Progenitor cell of endocrine pancreas (in vitro differentiated cells): ENCODE data around the gene PDS5B. TPM values are rescaled to one million over a fixed set of nuclear protein-coding genes. Genes with fewer than 3 reads are reported as not detected.
"Not testable (repeated sequence)": the region's sequence is repeated elsewhere in the genome, so short reads cannot be mapped to it uniquely, and the experiment has no call there.

Experiments used
- DNase-seq: peaks from one replicate; pipeline ENCODE4 v3.0.0; 2021; ENCODE audit warnings: low spot score; ENCODE audit not compliant: unreplicated experiment
- H3K27ac Mint-ChIP-seq: 2 replicates; pipeline ENCODE4 v1.8.0; 2021; ENCODE audit warnings: mild to moderate bottlenecking, moderate library complexity, mixed read lengths
- H3K27me3 Mint-ChIP-seq: 2 replicates; pipeline ENCODE4 v1.8.0; 2021; ENCODE audit warnings: mixed read lengths
- H3K36me3 Mint-ChIP-seq: 2 replicates; pipeline ENCODE4 v1.8.0; 2022; ENCODE audit warnings: mixed read lengths; ENCODE audit not compliant: insufficient read depth
- H3K4me1 Mint-ChIP-seq: 2 replicates; pipeline ENCODE4 v1.8.0; 2021; ENCODE audit warnings: low read depth, mixed read lengths
- H3K4me3 Mint-ChIP-seq: 2 replicates; pipeline ENCODE4 v1.8.0; 2021; ENCODE audit warnings: low read depth, mild to moderate bottlenecking, moderate library complexity, mixed read lengths
- H3K9me3 Mint-ChIP-seq: 2 replicates; pipeline ENCODE4 v1.8.0; 2021; ENCODE audit warnings: low read depth, mixed read lengths
- total RNA-seq: library from RNA; stranded (reverse); gene quantifications from 2 replicates; pipeline ENCODE4 v1.2.1, GENCODE V29; 2021
- TF ChIP-seq, protein P1 (sequence below): fragments of 200-600 bp; sonication (generic); IDR thresholded peaks from one replicate; pipeline ENCODE4 v1.5.0; 2021; ENCODE audit warnings: antibody characterized with exemption, mild to moderate bottlenecking; ENCODE audit not compliant: unreplicated experiment

The PDS5B gene
- total RNA-seq, 1 donor from 2014 or later: 64.4 TPM

DNA sequence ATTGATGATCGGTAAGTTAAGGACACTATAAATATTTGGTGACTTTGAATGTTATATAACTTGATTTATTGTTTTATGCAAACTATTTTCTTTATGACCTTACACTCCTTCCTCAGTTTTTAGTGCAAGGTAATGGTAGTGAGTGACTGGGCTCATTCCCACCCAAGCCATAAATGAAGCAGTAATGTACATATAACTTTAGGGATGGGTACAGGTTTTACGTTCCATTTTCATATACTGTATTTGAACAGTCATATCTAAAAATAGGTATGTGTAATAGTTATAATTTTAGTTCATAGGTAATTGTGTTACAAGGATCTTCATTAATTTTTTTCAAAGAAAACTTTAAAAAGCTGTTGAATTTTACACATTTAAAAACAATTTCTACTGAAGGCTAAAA, 101.0 kb downstream of the PDS5B start:
- no peak overlapping the region for H3K4me3 Mint-ChIP-seq
- peaks cover 13% of the 10 kb centered on the region for H3K36me3 Mint-ChIP-seq
- no peak for DNase-seq
- H3K27ac Mint-ChIP-seq: no peak overlapping the region
- peaks cover 3% of the 10 kb centered on the region for H3K4me1 Mint-ChIP-seq
- H3K9me3 Mint-ChIP-seq: no peaks in the 10 kb centered on the region
- H3K27me3 Mint-ChIP-seq: no peaks in the 10 kb centered on the region
- TF ChIP-seq, protein P1, sequence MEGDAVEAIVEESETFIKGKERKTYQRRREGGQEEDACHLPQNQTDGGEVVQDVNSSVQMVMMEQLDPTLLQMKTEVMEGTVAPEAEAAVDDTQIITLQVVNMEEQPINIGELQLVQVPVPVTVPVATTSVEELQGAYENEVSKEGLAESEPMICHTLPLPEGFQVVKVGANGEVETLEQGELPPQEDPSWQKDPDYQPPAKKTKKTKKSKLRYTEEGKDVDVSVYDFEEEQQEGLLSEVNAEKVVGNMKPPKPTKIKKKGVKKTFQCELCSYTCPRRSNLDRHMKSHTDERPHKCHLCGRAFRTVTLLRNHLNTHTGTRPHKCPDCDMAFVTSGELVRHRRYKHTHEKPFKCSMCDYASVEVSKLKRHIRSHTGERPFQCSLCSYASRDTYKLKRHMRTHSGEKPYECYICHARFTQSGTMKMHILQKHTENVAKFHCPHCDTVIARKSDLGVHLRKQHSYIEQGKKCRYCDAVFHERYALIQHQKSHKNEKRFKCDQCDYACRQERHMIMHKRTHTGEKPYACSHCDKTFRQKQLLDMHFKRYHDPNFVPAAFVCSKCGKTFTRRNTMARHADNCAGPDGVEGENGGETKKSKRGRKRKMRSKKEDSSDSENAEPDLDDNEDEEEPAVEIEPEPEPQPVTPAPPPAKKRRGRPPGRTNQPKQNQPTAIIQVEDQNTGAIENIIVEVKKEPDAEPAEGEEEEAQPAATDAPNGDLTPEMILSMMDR: no peak

DNA sequence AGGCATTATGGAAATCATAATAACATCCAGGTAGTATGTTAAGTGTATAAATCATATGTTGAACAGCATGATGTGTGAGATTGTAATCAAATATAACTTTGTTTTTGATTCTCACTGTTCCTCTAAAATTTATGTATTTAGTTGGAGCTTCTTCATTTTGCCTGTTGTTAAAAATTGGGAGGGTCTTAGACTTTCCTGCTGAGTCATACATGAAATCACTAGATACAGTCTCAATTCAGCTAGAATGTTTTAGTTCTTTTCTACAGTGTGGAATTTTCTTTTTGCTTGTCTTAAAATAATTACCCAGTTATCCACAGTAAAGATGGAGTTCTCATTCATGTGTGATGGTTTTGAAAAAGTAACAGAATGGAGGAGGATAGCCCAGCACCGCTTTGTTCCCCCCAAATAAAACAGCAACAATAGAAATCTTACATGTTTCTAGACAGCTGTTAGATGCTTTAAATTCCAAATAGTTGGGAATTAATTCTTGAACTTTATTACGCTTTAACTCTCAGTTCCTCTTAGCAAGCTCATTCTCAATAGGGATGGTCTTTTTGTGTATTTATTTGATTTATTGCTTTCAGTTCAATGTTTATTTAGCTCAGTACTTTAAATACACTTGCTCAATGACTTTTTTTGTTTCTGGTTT, 109.5 kb downstream of the PDS5B start:
- Mint-ChIP-seq H3K4me1 (peaks cover 17% of the 10 kb centered on the region), H3K27ac (peak overlapping the region; percentile 62), H3K9me3 (no peaks in the 10 kb centered on the region), H3K4me3 (no peak overlapping the region), H3K27me3 (no peaks in the 10 kb centered on the region), H3K36me3 (peaks cover 2% of the 10 kb centered on the region)
- TF ChIP-seq, protein P1: no peak
- no peak for DNase-seq

DNA sequence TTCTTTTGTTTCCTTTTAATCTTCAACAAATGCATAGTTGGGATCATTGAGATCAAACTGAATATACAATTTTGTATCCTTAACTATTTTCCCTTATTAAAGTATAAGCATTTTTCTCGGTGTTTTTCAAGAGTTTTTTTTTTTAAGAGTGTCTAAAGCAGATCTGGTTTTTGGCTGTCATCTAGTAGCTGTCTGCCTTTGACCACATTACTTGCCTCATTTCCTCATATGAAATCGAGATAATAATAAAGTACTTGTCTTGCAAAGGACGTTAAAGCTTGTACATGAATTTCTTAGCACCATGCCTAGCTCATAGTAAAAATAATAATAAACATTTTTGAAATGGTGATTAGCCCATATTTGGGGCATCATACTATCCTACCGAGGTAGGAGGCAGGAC, 121.2 kb downstream of the PDS5B start:
- Mint-ChIP-seq H3K36me3 (peaks cover 31% of the 10 kb centered on the region), H3K4me1 (no peaks in the 10 kb centered on the region), H3K4me3 (no peak overlapping the region), H3K27me3 (no peaks in the 10 kb centered on the region), H3K27ac (no peak overlapping the region), H3K9me3 (peaks cover 6% of the 10 kb centered on the region)
- TF ChIP-seq, protein P1: no peak
- DNase-seq: no peak

DNA sequence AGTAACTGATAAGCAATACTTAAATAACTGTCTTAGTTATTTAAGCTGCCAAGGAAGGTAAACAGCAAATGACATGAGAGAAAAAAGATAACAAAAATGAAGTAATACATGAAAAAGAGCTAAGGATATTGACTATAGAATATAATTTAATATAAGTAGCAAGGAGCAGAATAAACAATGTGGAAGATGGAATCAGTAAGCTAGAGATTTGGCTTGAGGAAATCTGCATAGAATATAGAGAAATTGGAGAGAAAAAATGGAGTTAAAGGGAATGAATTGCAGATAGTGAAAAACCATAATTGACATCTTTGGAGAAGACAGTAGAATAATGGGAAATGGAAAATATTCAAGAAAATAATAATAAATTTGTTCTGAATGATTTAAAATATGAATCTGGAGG, 127.1 kb downstream of the PDS5B start:
- H3K36me3 Mint-ChIP-seq: peaks cover 52% of the 10 kb centered on the region
- H3K4me1 Mint-ChIP-seq: no peaks in the 10 kb centered on the region

DNA sequence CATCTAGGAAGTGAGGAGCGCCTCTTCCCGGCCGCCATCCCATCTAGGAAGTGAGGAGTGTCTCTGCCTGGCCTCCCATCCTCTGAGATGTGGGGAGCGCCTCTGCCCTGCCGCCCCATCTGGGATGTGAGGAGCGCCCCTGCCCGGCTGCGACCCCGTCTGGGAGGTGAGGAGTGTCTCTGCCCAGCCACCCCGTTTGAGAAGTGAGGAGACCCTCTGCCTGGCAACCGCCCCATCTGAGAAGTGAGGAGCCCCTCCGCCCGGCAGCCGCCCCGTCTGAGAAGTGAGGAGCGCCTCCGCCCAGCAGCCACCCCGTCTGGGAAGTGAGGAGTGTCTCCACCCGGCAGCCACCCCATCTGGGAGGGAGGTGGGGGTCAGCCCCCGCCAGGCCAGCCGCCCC, 129.9 kb downstream of the PDS5B start:
- Mint-ChIP-seq H3K9me3 (peaks cover 28% of the 10 kb centered on the region), H3K36me3 (peaks cover 57% of the 10 kb centered on the region), H3K27ac (peak overlapping the region; percentile 59)
- not testable (repeated sequence) for DNase-seq, H3K4me1 Mint-ChIP-seq, H3K4me3 Mint-ChIP-seq, H3K27me3 Mint-ChIP-seq

More for the DNA sequence above, 127.1 kb downstream of the PDS5B start:
- H3K9me3 Mint-ChIP-seq: peaks cover 23% of the 10 kb centered on the region
- TF ChIP-seq, protein P1: no peak
- DNase-seq: no peak
- H3K4me3 Mint-ChIP-seq: no peak overlapping the region
- peak overlapping the region; percentile 63 for H3K27ac Mint-ChIP-seq
- no peaks in the 10 kb centered on the region for H3K27me3 Mint-ChIP-seq

DNA sequence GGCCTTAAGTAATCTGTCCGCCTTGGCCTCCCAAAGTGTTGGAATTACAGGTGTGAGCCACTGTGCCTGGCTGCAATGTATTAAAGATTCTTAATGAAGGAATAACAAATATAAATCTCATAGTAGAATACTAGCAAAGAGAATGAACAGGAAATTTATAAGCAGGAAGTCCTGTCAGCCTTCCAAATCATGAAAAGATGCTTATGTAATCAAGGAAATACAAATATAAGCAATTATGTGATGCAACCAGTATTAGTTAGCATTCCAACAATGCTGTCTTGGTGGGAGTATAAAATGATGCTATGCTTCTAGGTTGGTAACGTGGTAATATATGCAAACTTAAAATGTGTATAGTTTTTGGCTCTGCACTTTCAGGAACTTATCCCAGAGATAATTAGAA, 133.8 kb downstream of the PDS5B start:
- Mint-ChIP-seq H3K27ac (peak overlapping the region; percentile 47), H3K9me3 (peaks cover 9% of the 10 kb centered on the region), H3K27me3 (no peaks in the 10 kb centered on the region), H3K4me1 (no peaks in the 10 kb centered on the region), H3K4me3 (no peak overlapping the region), H3K36me3 (peaks cover 46% of the 10 kb centered on the region)
- TF ChIP-seq, protein P1: no peak
- no peak for DNase-seq

DNA sequence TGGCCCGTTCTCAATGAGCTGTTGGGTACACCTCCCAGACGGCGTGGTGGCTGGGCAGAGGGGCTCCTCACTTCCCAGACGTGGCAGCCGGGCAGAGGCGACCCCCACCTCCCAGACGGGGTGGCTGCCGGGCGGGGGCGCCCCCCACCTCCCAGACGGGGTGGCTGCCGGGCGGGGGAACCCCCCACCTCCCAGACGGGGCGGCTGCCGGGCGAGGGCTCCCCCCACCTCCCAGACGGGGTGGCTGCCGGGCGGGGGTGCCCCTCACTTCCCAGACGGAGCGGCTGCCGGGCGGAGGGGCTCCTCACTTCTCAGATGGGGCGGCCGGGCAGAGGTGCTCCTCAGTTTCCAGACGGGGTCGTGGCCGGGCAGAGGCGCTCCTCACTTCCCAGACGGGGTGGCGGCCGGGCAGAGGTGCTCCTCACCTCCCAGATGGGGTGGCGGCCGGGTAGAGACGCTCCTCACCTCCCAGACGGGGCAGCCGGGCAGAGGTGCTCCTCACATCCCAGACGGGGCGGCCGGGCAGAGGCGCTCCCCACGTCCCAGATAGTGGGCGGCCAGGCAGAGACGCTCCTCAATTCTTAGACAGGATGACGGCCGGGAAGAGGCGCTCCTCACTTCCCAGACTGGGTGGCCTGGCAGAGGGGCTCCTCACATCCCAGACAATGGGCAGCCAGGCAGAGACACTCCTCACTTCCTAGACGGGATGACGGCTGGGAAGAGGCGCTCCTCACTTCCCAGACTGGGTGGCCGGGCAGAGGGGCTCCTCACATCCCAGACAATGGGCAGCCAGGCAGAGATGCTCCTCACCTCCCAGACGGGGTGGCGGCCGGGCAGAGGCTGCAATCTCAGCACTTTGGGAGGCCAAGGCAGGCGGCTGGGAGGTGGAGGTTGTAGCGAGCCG, 135.1 kb downstream of the PDS5B start:
- not testable (repeated sequence) for H3K4me3 Mint-ChIP-seq, H3K27me3 Mint-ChIP-seq, DNase-seq, H3K27ac Mint-ChIP-seq, H3K4me1 Mint-ChIP-seq, H3K9me3 Mint-ChIP-seq
- peaks cover 43% of the 10 kb centered on the region for H3K36me3 Mint-ChIP-seq
